ENCODE results near the gene GPR15.

DNA sequence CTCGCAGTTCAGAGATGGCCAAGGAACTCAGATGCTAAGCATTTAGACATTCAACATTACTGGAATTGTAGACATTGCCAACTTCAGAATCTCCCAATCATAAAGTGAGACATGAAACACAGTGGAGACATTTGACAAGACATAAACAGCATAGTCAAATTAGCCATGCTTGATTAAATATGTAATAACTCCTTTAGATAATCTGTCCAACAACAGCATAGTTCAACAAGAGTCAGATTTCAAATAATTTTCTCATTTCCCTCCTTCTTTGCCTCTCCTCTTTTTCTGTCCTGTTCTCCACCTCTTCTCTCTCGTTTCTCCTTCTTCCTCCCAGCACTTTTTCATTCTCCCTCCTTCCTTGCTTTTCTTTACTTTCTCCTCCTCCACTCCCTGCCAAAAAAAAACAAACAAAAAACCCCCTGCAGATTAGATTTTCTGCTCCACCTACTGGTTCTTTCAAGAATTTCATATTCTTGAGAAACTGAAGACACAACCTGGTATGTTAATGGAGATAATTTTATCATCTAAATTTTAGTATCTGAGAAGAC is 41.5 kb downstream of the GPR15 start:
- no peak for TF ChIP-seq POLR2A (IDR thresholded peaks at IDR 0.05)
- TF ChIP-seq, protein P1, sequence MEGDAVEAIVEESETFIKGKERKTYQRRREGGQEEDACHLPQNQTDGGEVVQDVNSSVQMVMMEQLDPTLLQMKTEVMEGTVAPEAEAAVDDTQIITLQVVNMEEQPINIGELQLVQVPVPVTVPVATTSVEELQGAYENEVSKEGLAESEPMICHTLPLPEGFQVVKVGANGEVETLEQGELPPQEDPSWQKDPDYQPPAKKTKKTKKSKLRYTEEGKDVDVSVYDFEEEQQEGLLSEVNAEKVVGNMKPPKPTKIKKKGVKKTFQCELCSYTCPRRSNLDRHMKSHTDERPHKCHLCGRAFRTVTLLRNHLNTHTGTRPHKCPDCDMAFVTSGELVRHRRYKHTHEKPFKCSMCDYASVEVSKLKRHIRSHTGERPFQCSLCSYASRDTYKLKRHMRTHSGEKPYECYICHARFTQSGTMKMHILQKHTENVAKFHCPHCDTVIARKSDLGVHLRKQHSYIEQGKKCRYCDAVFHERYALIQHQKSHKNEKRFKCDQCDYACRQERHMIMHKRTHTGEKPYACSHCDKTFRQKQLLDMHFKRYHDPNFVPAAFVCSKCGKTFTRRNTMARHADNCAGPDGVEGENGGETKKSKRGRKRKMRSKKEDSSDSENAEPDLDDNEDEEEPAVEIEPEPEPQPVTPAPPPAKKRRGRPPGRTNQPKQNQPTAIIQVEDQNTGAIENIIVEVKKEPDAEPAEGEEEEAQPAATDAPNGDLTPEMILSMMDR (IDR thresholded peaks at IDR 0.05): no peak
